ENCODE measurements around the gene DAB2IP.

GRCh38 chr9:121651295-121652020, at the start of gene DAB2IP:
- TF ChIP-seq CTCF (conservative IDR thresholded peaks at IDR 0.05) (no peak), EZH2 (IDR thresholded peaks at IDR 0.05; ENCODE audit: low read depth) (no peak)

Measured in PC-9 (cell line).